Epithelial cell of esophagus (primary cell): ENCODE data around the gene PTPRN2.

Source experiments
- DNase-seq: peaks from one replicate; pipeline ENCODE4 v3.0.0; 2010; ENCODE audit warnings: low read depth
- H3K4me3 ChIP-seq: 2 replicates; pipeline ENCODE4 v1.5.1; 2011; ENCODE audit warnings: mild to moderate bottlenecking, low read length, control low read depth
- TF ChIP-seq, protein P1 (sequence below): IDR thresholded peaks from 2 replicates; pipeline ENCODE4 v1.5.1; 2011; ENCODE audit warnings: low read depth, mild to moderate bottlenecking, low read length, control low read depth, inconsistent platforms; ENCODE audit not compliant: insufficient read depth; ENCODE audit errors: missing control alignments

The PTPRN2 gene

DNA sequence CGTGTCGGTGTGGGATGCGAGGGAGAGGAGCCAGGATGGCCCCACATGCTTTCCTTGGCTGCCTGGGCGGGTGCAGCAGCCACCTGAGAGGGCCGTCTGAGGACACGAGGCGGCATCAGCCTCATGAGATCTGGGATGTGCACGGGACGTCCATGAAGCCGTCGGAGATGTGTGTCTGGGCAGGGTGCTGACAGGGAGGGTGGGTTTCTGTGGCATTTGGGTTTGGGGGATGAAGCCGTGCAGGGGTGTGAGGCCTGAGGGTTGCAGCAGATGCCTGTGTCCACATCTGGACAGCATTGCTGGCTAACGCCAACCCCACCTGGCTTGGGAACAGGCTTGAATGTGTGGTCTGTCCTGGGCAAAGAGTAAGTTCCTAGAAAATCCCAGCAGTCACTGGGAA is 1071.3 kb downstream of the PTPRN2 start:
- TF ChIP-seq, protein P1, sequence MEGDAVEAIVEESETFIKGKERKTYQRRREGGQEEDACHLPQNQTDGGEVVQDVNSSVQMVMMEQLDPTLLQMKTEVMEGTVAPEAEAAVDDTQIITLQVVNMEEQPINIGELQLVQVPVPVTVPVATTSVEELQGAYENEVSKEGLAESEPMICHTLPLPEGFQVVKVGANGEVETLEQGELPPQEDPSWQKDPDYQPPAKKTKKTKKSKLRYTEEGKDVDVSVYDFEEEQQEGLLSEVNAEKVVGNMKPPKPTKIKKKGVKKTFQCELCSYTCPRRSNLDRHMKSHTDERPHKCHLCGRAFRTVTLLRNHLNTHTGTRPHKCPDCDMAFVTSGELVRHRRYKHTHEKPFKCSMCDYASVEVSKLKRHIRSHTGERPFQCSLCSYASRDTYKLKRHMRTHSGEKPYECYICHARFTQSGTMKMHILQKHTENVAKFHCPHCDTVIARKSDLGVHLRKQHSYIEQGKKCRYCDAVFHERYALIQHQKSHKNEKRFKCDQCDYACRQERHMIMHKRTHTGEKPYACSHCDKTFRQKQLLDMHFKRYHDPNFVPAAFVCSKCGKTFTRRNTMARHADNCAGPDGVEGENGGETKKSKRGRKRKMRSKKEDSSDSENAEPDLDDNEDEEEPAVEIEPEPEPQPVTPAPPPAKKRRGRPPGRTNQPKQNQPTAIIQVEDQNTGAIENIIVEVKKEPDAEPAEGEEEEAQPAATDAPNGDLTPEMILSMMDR, result no peak
- no peak for DNase-seq
- no peak overlapping the region for H3K4me3 ChIP-seq

DNA sequence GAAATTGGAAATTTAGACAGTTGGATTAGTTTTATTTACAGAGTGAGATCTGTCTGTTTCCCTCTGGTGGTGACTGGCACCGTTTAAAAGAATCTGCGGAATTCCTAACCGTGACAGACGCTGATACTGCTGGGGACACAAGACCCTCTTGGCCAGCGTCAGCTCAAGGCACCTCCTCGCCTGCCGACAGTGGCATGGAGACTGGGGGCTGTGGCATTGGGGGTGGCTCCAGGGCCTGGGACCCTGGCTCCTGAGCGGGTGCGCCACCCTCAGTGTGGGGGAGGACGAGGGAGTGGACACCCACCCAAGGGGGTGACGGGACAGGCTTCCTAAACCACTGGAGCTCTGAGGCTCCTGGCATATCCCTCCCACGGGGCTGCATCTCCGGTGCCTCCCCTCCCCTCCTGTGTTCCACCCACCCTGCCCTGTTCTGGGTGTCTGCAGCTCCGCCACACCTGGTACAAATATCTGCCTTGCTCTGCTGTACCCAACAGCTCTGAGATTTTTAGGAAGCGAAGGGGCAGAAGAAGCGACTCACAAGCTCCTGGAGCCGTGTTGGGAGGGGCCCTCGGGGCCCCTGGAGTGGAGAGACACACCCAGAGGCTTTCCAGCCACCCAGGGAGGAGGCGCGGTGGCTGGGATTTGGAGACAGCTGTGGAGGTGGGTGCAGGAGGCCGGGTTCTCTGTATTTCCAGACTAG is 1072.1 kb downstream of the PTPRN2 start:
- no peak for DNase-seq
- H3K4me3 ChIP-seq, result no peak overlapping the region
- TF ChIP-seq, protein P1, result no peak

DNA sequence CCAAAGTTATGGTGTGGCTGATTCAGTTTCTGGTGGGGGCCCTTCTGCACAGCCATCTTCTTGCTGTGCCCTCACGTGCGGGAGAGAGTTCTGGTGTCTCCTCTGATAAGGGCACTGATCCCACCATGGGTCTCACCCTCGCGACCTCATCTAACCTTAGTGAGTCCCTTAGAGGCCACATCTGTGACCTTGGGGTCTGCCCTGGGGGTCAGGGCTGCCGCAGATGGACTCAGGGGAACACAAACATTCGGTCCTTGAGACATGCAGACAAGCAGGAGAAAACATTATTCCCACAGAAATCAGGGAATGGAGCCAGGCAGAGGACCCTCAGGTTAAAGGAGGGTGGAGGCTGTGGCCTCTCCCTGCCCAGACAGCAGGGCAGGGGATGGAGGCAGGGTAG is 1072.9 kb downstream of the PTPRN2 start:
- no peak for DNase-seq
- no peak overlapping the region for H3K4me3 ChIP-seq
- TF ChIP-seq, protein P1, result no peak

DNA sequence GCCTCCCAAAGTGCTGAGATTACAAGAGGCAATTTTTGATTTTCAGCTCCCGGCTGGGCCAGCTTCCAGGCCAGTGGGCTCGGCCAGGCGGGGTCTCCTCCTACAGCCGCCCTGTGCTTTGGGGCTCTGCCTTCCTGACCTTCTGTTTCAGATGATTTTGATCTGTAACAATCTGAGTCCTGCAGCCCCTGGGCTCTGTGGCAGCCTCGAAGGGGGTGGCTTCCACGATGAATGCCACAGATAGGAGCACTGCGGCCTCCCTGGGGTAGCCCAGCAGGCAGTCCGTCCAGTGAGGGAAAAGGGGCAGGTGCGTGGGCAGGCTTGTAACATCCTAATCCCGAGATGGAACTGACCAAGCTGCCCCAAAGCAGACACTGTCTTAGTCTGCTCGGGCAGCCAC is 1073.3 kb downstream of the PTPRN2 start:
- no peak overlapping the region for H3K4me3 ChIP-seq
- TF ChIP-seq, protein P1, result no peak
- no peak for DNase-seq

DNA sequence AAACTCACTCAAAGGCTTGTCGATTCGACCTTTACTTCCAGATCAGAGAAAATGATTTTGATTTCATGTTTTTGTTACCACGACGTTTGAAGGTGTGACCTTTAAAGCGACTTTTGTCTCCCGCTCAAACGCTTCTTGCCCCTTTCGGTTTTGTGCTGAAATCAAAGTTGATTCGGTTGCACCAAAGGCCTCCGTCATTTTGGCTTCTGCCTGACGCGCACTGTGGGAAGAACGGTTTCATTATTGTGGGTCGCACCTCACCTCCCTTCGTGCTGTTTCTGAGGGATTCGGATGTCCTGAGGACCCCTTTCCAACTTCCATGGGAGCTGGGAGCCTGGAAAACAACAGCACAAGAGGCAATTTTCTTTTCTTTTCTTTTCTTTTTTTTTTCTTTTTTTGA is 1073.9 kb downstream of the PTPRN2 start:
- DNase-seq, result no peak
- no peak overlapping the region for H3K4me3 ChIP-seq
- TF ChIP-seq, protein P1, result no peak

DNA sequence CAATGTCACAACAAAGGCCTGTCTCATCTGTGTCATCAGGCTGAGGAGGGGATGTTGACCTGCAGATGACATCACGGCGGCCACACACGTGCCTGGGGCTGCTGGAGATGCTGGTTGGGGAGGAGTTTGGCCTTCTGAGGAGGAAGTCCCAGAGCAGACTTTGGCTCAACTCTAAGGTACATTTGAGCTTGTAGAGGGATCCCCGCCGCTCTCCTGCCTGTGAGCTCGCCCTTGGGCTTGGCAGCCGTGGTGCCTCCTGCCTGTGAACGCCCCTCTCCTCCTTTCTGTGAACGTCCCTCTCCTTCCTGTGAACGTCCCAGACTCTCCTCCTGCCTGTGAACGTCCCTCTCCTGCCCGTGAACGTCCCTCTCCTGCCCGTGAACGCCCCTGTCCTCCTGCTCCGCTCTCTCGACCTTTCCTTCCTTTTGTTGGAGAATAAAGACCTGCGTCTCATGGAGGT is 1074.4 kb downstream of the PTPRN2 start:
- TF ChIP-seq, protein P1, result no peak
- DNase-seq, result no peak
- H3K4me3 ChIP-seq, result no peak overlapping the region

DNA sequence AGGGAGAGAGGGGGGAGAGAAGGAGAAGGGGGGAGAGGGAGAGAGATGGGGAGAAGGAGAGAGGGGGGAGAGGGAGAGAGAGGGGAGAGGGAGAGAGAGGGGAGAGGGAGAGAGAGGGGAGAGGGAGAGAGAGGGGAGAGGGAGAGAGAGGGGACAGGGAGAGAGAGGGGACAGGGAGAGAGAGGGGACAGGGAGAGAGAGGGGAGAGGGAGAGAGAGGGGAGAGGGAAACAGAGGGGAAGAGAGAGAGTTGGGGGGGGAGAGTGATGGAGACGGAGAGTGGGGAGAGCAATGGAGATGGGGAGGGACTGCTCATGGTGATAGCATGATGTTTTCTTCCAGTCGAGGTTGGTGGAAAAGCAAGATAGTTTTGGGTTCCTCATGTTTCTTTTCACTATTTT is 1078.4 kb downstream of the PTPRN2 start:
- TF ChIP-seq, protein P1, result no peak
- no peak for DNase-seq
- H3K4me3 ChIP-seq, result no peak overlapping the region
